GM06990 (cell line): ENCODE measurements around the gene ZNF205.

Experiments used
- DNase-seq: peaks from one replicate; pipeline ENCODE4 v3.0.0-alpha.2; 2011; ENCODE audit not compliant: insufficient read length; ENCODE audit errors: extremely low read depth
- H3K27me3 ChIP-seq: replicated peaks from 2 replicates; pipeline ENCODE4 v1.6.0; 2011; ENCODE audit warnings: low read length; ENCODE audit not compliant: control insufficient read depth, insufficient read depth
- H3K36me3 ChIP-seq: 2 replicates; pipeline ENCODE4 v1.5.1; 2011; ENCODE audit warnings: low read length; ENCODE audit not compliant: control insufficient read depth, insufficient read depth
- H3K4me3 ChIP-seq: replicated peaks from 2 replicates; pipeline ENCODE4 v1.5.1; 2011; ENCODE audit warnings: low read depth, mild to moderate bottlenecking, control low read depth, low read length
- TF ChIP-seq, protein P1 (sequence below): IDR thresholded peaks from 2 replicates; pipeline ENCODE4 v1.5.1; 2011; ENCODE audit warnings: low read length, control low read depth, mild to moderate bottlenecking, inconsistent platforms; ENCODE audit not compliant: insufficient read depth, poor library complexity, severe bottlenecking

The ZNF205 gene

DNA sequence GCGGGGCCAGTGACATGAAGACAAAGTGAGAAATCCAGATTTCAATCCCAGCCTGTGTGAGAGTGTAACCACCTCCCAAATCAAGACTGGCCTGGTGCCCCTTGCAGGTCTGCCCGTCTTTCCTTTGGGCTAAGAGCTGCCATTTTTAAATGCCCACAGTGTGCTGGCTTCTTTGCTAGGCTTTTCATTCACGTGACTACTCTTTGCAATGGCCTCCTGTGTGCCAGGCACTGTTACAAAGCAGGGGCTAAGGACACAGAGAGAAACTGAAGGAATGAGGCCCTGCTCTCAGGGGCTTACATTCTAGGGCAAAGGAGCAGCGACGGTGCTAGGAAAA is 13.0 kb upstream of the ZNF205 start:
- TF ChIP-seq, protein P1, sequence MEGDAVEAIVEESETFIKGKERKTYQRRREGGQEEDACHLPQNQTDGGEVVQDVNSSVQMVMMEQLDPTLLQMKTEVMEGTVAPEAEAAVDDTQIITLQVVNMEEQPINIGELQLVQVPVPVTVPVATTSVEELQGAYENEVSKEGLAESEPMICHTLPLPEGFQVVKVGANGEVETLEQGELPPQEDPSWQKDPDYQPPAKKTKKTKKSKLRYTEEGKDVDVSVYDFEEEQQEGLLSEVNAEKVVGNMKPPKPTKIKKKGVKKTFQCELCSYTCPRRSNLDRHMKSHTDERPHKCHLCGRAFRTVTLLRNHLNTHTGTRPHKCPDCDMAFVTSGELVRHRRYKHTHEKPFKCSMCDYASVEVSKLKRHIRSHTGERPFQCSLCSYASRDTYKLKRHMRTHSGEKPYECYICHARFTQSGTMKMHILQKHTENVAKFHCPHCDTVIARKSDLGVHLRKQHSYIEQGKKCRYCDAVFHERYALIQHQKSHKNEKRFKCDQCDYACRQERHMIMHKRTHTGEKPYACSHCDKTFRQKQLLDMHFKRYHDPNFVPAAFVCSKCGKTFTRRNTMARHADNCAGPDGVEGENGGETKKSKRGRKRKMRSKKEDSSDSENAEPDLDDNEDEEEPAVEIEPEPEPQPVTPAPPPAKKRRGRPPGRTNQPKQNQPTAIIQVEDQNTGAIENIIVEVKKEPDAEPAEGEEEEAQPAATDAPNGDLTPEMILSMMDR: no peak
- no peaks in the 10 kb centered on the region for H3K36me3 ChIP-seq
- DNase-seq: no peak
- no peaks in the 10 kb centered on the region for H3K27me3 ChIP-seq
- no peak overlapping the region for H3K4me3 ChIP-seq

DNA sequence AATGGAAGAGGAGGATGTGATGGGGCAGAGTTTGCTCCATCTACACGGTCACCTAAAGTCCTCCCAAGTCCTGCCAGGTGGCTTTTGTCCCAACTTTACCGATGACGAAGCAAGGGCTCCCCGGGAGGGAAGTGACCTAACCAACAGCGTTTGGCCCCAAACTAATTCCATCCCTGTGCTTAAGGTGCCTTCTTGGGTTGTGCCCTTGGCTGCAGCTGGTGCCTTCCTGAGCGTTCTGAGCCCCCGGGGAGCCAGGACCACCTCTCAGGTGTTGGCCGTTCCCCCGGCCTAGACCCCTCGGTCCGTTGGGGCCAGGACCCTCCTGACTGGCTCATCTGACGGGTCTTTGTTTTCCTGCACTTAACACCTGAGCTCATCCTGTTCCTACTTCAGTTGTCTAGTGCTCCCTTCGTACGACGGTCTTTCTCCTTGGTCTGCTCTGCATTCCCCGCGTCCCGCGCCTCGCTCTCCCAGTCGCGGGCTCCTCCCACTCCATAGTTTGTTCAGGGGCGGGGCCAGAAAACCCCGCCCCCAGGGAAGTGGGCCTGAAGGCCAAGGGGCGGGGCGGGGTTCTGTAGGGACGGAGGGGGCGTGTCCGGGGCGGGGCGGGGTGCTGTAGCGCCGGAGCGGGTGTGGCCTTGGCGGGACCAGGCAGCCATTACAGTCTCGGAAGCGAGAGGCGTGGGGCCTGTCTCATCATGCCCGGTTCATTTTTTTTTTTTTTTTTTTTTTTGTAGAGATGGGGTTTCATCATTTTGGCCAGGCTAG is 12.5 kb upstream of the ZNF205 start:
- Histone ChIP-seq H3K4me3 (peak overlapping the region; percentile 29; the same call in 1 of the 2 replicates), H3K27me3 (no peaks in the 10 kb centered on the region), H3K36me3 (no peaks in the 10 kb centered on the region)
- DNase-seq: peak; percentile 88
- TF ChIP-seq, protein P1: no peak

DNA sequence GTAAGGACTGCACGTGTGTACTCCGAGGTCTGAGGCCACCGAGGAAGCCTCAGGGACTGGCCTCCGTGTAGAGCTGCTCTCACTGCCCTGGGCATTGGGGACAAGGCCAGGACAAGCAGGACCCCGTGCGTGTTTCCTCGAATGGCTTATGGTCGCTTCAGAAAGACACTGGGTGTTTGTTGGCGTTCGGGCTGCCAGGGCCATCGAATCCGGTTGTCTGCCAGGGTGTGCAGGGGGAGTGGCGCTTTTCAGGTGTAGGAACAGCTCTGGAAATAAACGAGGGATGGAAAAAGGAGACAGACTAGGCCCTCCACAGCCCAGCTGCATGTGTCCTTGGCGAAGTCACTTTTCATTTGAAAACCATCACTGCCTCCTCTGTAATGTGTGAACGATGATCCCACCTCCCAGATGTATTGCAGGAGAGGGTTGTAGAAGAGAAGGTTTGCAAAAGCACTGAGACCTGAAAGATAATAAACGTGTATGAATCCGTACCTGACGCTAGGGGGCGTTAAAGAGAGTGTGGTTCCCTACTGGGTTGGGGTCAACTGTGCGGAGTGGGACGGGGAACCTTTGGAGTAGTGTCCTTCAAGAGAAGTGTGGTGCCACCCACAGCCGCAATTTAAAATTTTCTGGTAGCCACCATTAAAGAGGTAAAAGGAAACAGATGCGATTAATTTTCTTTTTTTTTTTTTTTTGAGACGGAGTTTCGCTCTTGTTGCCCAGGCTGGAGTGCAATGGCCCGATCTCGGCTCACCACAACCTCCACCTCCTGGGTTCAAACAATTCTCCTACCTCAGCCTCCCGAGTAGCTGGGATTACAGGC is 11.2 kb upstream of the ZNF205 start:
- no peaks in the 10 kb centered on the region for H3K36me3 ChIP-seq
- TF ChIP-seq, protein P1: peak; percentile 69
- DNase-seq: no peak
- H3K27me3 ChIP-seq: no peaks in the 10 kb centered on the region
- H3K4me3 ChIP-seq: no peak overlapping the region; the same call in 1 of the 2 replicates

DNA sequence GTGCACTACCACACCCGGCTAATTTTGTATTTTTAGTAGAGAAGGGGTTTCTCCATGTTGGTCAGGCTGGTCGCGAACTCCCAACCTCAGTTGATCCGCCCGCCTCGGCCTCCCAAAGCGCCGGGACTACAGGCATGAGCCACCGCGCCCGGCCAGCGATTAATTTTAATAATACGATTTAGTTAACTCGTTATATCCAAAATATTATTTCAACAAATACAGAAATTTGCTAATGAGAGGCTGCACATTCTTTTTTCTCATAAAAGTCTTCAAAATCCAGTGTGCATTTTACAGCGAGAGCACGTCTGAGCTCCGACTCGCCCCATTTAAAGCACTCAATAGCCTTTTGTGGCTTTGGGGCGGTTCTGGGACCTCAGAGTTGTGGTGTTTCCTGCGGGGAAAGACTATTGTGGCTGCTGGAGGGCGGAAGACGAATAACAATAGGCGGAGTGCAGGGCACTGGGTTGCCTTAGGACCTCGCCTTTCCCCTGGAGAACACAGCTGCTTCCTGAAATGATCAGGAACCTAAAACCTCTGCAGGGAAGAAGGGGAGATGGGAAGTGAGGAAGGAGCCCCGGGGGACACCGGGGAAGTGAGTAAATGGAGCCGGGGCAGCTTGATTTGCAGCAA is 10.4 kb upstream of the ZNF205 start:
- no peak for DNase-seq
- no peak overlapping the region for H3K4me3 ChIP-seq
- H3K36me3 ChIP-seq: no peaks in the 10 kb centered on the region
- no peaks in the 10 kb centered on the region for H3K27me3 ChIP-seq
- TF ChIP-seq, protein P1: no peak

DNA sequence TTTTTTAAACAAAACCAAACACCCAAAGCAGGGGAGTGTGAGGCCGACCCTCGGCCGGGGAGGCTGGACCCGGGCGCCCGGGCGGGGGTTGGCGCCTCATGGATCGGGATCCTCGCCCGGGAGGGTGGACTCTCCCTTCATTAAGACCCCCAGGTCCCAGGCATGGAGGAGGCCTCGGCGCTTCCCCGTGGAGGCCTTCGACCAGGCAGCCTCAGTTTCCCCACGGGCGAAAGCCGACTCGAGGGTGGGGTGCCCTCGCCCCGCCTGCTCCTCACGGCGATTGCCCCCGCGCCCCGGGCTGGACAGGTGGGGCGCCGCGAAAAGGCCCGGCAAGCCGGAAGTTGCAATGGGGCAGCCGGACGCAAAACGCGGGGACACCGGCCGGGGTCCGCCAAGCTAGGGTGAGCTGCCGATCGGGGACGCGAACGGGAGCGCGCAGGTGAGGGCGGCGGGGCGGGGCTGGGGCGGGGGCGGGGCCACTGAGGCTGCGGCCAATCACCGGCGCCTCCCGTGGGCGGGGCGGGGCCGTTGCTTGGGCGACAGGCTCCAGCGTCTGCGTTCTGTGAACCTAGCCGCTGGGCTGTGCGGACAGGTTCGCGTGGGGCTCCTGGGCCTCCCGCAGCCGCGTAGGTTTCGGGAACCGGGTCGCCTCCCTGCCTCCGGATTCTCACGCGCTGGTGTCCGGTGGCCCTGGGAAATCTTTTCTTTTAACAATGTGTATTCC is 6.0 kb upstream of the ZNF205 start:
- Histone ChIP-seq H3K27me3 (no peaks in the 10 kb centered on the region), H3K36me3 (no peaks in the 10 kb centered on the region), H3K4me3 (peak overlapping the region; percentile 68)
- TF ChIP-seq, protein P1: no peak
- peak; percentile 93 for DNase-seq
